Testis (tissue), 3 donors: ENCODE measurements around the gene TP73. TPM values are rescaled to one million over a fixed set of nuclear protein-coding genes. Genes with fewer than 3 reads are reported as not detected.

Source experiments
- DNase-seq: peaks from one replicate; pipeline ENCODE4 v3.0.0-alpha.2; 2019
- H3K27ac ChIP-seq, 2 donors: fragments of 200-600 bp; sonication (generic); one replicate each; pipeline ENCODE4 v1.5.1; 2019
- H3K27me3 ChIP-seq: fragments of 200-600 bp; sonication (generic); one replicate; pipeline ENCODE4 v1.5.1; 2019
- H3K36me3 ChIP-seq: fragments of 200-600 bp; sonication (generic); one replicate; pipeline ENCODE4 v1.5.1; 2017; ENCODE audit warnings: low read depth; ENCODE audit errors: missing control alignments
- H3K4me1 ChIP-seq: fragments of 200-600 bp; sonication (generic); one replicate; pipeline ENCODE4 v1.5.1; 2019
- H3K4me3 ChIP-seq, 2 donors: fragments of 200-600 bp; sonication (generic); one replicate each; pipeline ENCODE4 v1.5.1; 2017 to 2019
- H3K9me3 ChIP-seq: fragments of 200-600 bp; sonication (generic); one replicate; pipeline ENCODE4 v1.5.1; 2017
- POLR2A ChIP-seq: fragments of 450-650 bp; IDR thresholded peaks from one replicate; pipeline ENCODE4 v1.6.1; 2017; ENCODE audit warnings: antibody characterized with exemption, mild to moderate bottlenecking, moderate library complexity
- WGBS, 2 donors: methylation state at CpG; one replicate each; pipeline ENCODE4 v1.1.5; 2018; 5-methylcytosine and 5-hydroxymethylcytosine counted together
- intact Hi-C: fragments of 100-400 bp; cut with DNase I; formaldehyde crosslinking; loops from one replicate; pipeline ENCODE4 v1.15.1; 2023; ENCODE audit warnings: low total_unique reads
- polyA plus RNA-seq: library from polyadenylated mRNA; stranded (reverse); fragments of 350-450 nt; fragmentation: Illumina TruSeq; extraction: RNeasy Lipid Tissue Mini Kit (QIAGEN cat#74804); gene quantifications from one replicate; pipeline ENCODE4 v1.2.3, GENCODE V29; 2014; ENCODE audit warnings: low read depth, low replicate concordance; ENCODE audit not compliant: insufficient read depth
- total RNA-seq, 2 donors: library from RNA; depleted of rRNA; stranded (reverse); fragments of >200 nt; gene quantifications; one replicate each; pipeline ENCODE4 v1.2.3, GENCODE V29; 2016
- TF ChIP-seq, protein P1 (sequence below), 3 experiments: fragments of 450-650 bp in 2 of 3; fragments of 200-600 bp in 1 of 3; sonication (generic) in 1 of 3; IDR thresholded peaks; one replicate each; pipeline ENCODE4 v1.5.1; 2016 to 2019; ENCODE audit warnings: antibody characterized with exemption in 3 of 3, mild to moderate bottlenecking in 2 of 3, moderate library complexity in 1 of 3

Gene TP73
- total and polyA plus RNA-seq, 3 donors from 2014 or later, result 1.3 to 2.2 (median 1.5) TPM

DNA sequence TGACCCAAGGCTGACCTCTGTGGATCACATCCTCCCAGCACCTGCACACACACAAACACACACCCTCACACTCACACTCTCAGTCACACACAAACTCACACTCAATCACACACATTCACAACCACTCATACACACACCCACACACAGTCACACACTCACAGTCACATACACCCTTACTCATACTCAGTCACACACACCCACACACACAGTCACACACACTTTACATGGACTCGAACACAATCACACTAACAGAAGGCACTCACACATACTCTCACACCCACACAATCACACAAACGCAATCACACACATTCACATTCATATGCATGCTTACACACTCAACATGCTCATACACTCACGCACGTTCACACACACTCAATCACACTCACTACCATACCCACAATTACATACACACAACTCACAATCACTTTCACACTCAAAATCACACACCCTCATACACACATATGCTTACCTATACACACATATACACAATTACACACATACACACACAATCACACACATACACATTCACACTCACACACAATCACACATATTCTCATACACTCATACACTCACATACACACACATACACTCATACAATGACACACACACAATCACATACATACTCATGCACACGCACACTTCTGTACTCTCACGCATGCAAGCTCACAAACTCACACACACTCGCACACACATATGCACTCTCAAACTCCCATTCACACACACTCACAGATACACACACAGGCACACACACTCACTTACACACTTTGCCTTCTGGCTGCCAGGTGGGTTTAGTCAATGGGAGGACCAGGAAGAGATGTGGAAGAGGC, 47.1 kb upstream of the TP73 start:
- Histone ChIP-seq H3K4me3 (no peak overlapping the region), H3K36me3 (no peaks in the 10 kb centered on the region), H3K27ac (no peak overlapping the region), H3K4me1 (peaks cover under 1% of the 10 kb centered on the region), H3K9me3 (no peaks in the 10 kb centered on the region), H3K27me3 (no peaks in the 10 kb centered on the region)
- DNase-seq, result no peak
- 95 to 97% methylated on average over 7 of the region's 7 CpGs for WGBS, 2 donors
- intact Hi-C loops, result no loop called here
- TF ChIP-seq POLR2A, result no peak
- TF ChIP-seq, protein P1, sequence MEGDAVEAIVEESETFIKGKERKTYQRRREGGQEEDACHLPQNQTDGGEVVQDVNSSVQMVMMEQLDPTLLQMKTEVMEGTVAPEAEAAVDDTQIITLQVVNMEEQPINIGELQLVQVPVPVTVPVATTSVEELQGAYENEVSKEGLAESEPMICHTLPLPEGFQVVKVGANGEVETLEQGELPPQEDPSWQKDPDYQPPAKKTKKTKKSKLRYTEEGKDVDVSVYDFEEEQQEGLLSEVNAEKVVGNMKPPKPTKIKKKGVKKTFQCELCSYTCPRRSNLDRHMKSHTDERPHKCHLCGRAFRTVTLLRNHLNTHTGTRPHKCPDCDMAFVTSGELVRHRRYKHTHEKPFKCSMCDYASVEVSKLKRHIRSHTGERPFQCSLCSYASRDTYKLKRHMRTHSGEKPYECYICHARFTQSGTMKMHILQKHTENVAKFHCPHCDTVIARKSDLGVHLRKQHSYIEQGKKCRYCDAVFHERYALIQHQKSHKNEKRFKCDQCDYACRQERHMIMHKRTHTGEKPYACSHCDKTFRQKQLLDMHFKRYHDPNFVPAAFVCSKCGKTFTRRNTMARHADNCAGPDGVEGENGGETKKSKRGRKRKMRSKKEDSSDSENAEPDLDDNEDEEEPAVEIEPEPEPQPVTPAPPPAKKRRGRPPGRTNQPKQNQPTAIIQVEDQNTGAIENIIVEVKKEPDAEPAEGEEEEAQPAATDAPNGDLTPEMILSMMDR (IDR thresholded peaks at IDR 0.05), result no peak

DNA sequence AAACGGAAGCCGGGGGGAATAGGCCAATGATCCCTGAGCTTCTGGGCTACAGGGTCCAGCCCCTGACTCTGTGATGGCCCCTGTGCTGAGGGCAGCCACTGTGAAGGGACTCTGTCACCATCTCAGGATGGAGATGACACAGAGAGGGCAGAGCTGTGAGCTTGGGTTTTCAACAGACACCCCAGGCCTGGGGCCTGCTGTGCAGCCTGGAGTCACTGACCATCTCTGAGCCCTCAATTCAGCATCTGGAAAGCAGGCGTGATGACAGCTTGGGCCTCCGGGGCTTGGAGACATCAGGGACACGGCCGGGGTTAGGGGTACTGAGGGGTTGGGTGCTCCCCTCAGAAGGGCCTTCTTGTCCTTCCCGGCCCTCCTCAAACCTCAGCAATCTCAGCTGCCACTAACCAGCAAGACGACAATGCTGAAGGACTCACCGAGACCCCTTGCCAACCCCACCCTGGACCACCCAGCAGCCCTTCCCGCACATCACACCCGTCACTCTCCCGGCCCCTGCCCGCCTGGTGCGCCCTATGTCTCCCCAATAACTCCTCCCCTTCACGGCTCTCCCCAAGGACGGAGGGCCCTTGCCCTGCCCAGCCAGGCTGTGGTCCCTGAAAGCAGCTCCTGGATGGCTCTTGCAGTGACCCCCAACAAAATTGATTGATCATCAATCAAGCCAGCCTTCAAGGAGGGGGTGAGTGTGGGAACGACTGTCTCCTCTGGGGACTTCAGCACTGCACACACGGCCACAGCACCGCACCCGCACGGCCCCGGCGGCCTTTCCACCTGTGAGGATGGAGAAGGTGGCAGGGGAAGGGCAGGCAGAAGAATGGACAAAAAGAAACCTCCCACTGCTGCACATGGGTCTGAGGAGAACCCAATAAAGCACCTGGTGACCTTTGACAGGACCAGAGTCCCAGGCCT, 45.3 kb upstream of the TP73 start:
- intact Hi-C loops, result no loop called here
- H3K36me3 ChIP-seq, result no peaks in the 10 kb centered on the region
- no peak overlapping the region for H3K27ac ChIP-seq
- no peaks in the 10 kb centered on the region for H3K27me3 ChIP-seq
- no peak for TF ChIP-seq POLR2A
- TF ChIP-seq, protein P1 (IDR thresholded peaks at IDR 0.05), result no peak
- H3K4me1 ChIP-seq, result peaks cover 14% of the 10 kb centered on the region
- WGBS, 2 donors, result 83 to 89% methylated on average over 19 to 23 of the region's 23 CpGs
- DNase-seq, result no peak
- no peak overlapping the region for H3K4me3 ChIP-seq
- H3K9me3 ChIP-seq, result no peaks in the 10 kb centered on the region

DNA sequence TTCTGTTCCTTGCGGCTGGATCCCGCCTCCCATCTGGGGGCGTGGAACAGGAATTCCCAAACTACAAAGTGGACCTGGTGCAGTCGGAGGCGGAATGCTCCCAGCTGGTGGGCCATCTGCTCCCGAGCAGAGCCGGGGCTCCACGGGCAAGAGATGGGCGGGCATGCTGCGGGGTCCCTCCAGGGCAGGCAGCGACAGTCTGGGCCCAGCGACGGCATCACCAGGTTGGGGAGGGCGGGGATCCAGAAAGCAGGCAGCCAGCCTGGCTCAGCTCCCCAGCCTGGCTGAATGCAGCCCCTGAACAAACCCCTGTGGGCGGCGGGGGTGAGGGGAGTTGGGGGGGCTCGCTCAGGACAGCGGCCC, 44.6 kb upstream of the TP73 start:
- Histone ChIP-seq H3K36me3 (no peaks in the 10 kb centered on the region), H3K27me3 (no peaks in the 10 kb centered on the region), H3K27ac (no peak overlapping the region), H3K4me1 (peaks cover 14% of the 10 kb centered on the region), H3K9me3 (no peaks in the 10 kb centered on the region), H3K4me3 (no peak overlapping the region)
- intact Hi-C loops, result no loop called here
- no peak for DNase-seq
- TF ChIP-seq POLR2A, result no peak
- TF ChIP-seq, protein P1 (IDR thresholded peaks at IDR 0.05), result no peak
- WGBS, 2 donors, result 92 to 93% methylated on average over 18 of the region's 18 CpGs

DNA sequence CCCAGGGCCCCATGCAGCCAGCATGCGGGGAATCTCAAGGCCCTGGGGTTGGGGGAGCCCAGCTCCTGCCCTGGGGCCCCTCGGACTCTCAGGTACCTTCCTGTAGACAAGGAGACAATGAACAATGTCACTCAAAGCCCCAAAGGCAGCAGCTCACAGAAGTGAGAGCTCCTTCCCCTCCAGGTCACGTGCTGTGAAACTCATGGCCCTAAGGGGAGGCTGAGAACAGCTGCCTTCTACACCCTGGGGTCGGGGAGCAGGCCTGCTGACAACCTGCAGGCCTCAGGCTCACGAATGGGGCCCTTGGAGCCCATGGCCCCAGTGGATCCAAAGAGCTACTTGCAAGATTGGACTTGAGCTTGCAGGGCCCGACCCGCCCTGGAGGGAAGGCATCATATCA, 44.2 kb upstream of the TP73 start:
- Histone ChIP-seq H3K4me1 (peaks cover 14% of the 10 kb centered on the region), H3K36me3 (no peaks in the 10 kb centered on the region), H3K27ac (no peak overlapping the region), H3K4me3 (no peak overlapping the region), H3K9me3 (no peaks in the 10 kb centered on the region), H3K27me3 (no peaks in the 10 kb centered on the region)
- intact Hi-C loops, result no loop called here
- TF ChIP-seq POLR2A, result no peak
- TF ChIP-seq, protein P1 (IDR thresholded peaks at IDR 0.05), result no peak
- no peak for DNase-seq
- 92 to 96% methylated on average over 2 to 6 of the region's 7 CpGs for WGBS, 2 donors
